DND-41 (cell line): ENCODE results near the gene FAM3B.

Experiments
- ATAC-seq: fragments of 200-7000 bp; cut with Tn5 transposase; 3 replicates; pipeline ENCODE4 v1.9.1; 2021; ENCODE audit warnings: low read depth; ENCODE audit not compliant: insufficient read depth
- DNase-seq: peaks from one replicate; pipeline ENCODE4 v3.0.0-alpha.2; 2020
- H2AFZ ChIP-seq: 2 replicates; pipeline ENCODE4 v1.6.0; 2012; ENCODE audit warnings: low read depth, low read length
- H3K27ac ChIP-seq: 2 replicates; pipeline ENCODE4 v1.5.1; 2012; ENCODE audit warnings: low read length, inconsistent platforms
- H3K27me3 ChIP-seq: fragments of 200-600 bp; sonication (generic); 2 replicates; pipeline ENCODE4 v1.6.0; 2012; ENCODE audit warnings: low read length, mild to moderate bottlenecking, inconsistent platforms; ENCODE audit not compliant: insufficient read depth, poor library complexity
- H3K36me3 ChIP-seq: 2 replicates; pipeline ENCODE4 v1.5.1; 2012; ENCODE audit warnings: low read length, inconsistent platforms; ENCODE audit not compliant: insufficient read depth
- H3K4me1 ChIP-seq: 2 replicates; pipeline ENCODE4 v1.5.1; 2012; ENCODE audit warnings: mild to moderate bottlenecking, low read length; ENCODE audit not compliant: insufficient read depth
- H3K4me2 ChIP-seq: 2 replicates; pipeline ENCODE4 v1.6.0; 2012; ENCODE audit warnings: mild to moderate bottlenecking, moderate library complexity, low read length, inconsistent platforms; ENCODE audit not compliant: insufficient read depth
- H3K4me3 ChIP-seq, 2 experiments: fragments of 200-600 bp in 1 of 2; shearing (Covaris generic) in 1 of 2; 2 replicates each; pipeline ENCODE4 v1.5.1; 2012 to 2016; ENCODE audit warnings: inconsistent platforms in 2 of 2, low read length in 2 of 2, mild to moderate bottlenecking in 2 of 2, low read depth in 1 of 2, moderate library complexity in 1 of 2
- H3K79me2 ChIP-seq: 2 replicates; pipeline ENCODE4 v1.6.0; 2012; ENCODE audit warnings: low read length, inconsistent platforms; ENCODE audit not compliant: insufficient read depth
- H3K9ac ChIP-seq: 2 replicates; pipeline ENCODE4 v1.6.0; 2012; ENCODE audit warnings: low read depth, mild to moderate bottlenecking, inconsistent platforms, low read length, moderate library complexity
- H3K9me3 ChIP-seq: 2 replicates; pipeline ENCODE4 v1.5.1; 2012; ENCODE audit warnings: low read length, moderate library complexity, mild to moderate bottlenecking, inconsistent platforms; ENCODE audit not compliant: insufficient read depth, severe bottlenecking
- H4K20me1 ChIP-seq: 2 replicates; pipeline ENCODE4 v1.6.0; 2012; ENCODE audit warnings: low read length; ENCODE audit not compliant: insufficient read depth
- EZH2 ChIP-seq: IDR thresholded peaks from 3 replicates; pipeline ENCODE4 v1.6.1; 2012; ENCODE audit warnings: borderline replicate concordance, low read depth, mild to moderate bottlenecking, moderate library complexity, low read length, inconsistent platforms; ENCODE audit not compliant: severe bottlenecking
- TF ChIP-seq, protein P1 (sequence below): IDR thresholded peaks from 2 replicates; pipeline ENCODE4 v1.5.1; 2012; ENCODE audit warnings: borderline replicate concordance, low read length, moderate library complexity, mild to moderate bottlenecking; ENCODE audit not compliant: poor library complexity, severe bottlenecking; ENCODE audit errors: extremely low read depth

The FAM3B gene

DNA sequence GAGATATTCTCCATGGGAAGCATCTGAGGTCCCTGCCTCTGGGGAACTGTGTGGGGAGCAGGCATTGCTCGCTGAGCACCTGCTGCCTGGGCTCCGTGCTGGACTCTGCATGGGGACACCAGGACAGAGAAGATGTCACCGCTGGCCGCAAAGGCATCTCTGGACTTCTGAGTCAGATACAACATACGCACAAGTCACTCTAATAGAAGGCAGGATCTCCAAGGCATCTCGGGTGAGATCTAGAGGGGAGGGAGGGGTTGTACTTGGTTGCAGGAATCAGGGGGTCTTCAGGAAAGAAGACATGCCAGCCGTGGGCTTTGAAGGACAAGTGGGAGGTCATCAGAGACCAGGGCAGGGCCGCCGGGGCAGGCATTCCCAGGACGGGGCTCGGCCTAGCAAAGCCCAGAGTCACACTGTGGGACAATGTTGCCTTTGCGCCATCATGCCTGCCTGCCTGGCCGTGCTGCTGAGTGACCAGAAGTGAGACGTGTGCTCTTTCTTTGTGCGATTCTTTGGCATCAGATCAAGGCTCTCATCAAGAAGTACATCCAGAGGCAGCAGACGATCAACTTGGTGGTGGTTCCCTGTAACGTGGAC is 73.5 kb downstream of the FAM3B start:
- Histone ChIP-seq H4K20me1 (no peaks in the 10 kb centered on the region), H3K4me1 (no peaks in the 10 kb centered on the region), H3K27me3 (no peaks in the 10 kb centered on the region), H3K36me3 (peaks cover 57% of the 10 kb centered on the region), H3K27ac (no peak overlapping the region), H2AFZ (no peak overlapping the region), H3K4me2 (no peak overlapping the region), H3K9ac (no peak overlapping the region), H3K4me3 (no peak overlapping the region), H3K79me2 (no peaks in the 10 kb centered on the region), H3K9me3 (no peaks in the 10 kb centered on the region)
- ATAC-seq (no peak), DNase-seq (no peak)
- no peak for TF ChIP-seq EZH2
- TF ChIP-seq, protein P1, sequence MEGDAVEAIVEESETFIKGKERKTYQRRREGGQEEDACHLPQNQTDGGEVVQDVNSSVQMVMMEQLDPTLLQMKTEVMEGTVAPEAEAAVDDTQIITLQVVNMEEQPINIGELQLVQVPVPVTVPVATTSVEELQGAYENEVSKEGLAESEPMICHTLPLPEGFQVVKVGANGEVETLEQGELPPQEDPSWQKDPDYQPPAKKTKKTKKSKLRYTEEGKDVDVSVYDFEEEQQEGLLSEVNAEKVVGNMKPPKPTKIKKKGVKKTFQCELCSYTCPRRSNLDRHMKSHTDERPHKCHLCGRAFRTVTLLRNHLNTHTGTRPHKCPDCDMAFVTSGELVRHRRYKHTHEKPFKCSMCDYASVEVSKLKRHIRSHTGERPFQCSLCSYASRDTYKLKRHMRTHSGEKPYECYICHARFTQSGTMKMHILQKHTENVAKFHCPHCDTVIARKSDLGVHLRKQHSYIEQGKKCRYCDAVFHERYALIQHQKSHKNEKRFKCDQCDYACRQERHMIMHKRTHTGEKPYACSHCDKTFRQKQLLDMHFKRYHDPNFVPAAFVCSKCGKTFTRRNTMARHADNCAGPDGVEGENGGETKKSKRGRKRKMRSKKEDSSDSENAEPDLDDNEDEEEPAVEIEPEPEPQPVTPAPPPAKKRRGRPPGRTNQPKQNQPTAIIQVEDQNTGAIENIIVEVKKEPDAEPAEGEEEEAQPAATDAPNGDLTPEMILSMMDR = no peak

DNA sequence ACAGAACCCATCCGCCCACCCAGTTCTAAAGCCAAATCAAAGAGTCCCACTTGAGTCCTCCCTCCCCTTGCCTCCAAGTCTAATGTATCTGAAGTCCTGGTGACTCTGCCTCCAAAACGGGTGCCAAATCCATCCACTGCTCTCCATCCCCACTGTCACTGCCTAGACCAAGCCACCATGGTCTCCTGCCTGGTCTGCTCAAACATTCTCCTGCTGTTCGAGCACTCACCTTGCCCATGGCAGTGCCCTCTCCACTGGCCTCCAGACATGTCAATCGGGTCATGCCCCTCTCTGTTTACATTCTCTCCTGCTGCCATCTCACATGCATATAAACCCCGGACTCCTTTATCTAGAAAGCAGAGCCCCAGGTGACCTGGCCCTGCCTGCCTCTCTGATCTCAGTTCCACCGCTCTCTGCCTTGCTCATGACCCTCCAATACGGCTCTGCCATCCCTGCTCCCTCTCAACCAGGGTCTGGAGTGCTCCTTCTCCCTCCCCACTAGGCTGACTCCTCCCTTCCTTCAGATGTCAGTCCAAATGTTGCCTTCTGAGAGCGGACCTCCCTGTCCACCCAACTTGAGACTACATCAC is 77.4 kb downstream of the FAM3B start:
- Histone ChIP-seq H3K27ac (no peak overlapping the region), H4K20me1 (no peaks in the 10 kb centered on the region), H3K79me2 (no peaks in the 10 kb centered on the region), H3K9me3 (no peaks in the 10 kb centered on the region), H3K4me1 (no peaks in the 10 kb centered on the region), H2AFZ (no peak overlapping the region), H3K4me3 (no peak overlapping the region), H3K4me2 (no peak overlapping the region), H3K9ac (no peak overlapping the region), H3K36me3 (peaks cover 60% of the 10 kb centered on the region), H3K27me3 (no peaks in the 10 kb centered on the region)
- ATAC-seq = no peak
- no peak for TF ChIP-seq EZH2
- TF ChIP-seq, protein P1 = no peak
- DNase-seq = no peak

GRCh38 chr21:41396558-41397075 is 80.0 kb downstream of the FAM3B start:
- no peak for DNase-seq
- Histone ChIP-seq H3K27me3 (no peaks in the 10 kb centered on the region), H2AFZ (no peak overlapping the region), H3K27ac (no peak overlapping the region), H3K79me2 (no peaks in the 10 kb centered on the region), H3K9me3 (no peaks in the 10 kb centered on the region), H3K9ac (no peak overlapping the region), H3K36me3 (peaks cover 59% of the 10 kb centered on the region), H3K4me1 (no peaks in the 10 kb centered on the region), H3K4me3 (no peak overlapping the region), H3K4me2 (no peak overlapping the region), H4K20me1 (no peaks in the 10 kb centered on the region)
- no peak for TF ChIP-seq EZH2
- TF ChIP-seq, protein P1 = no peak
- no peak for ATAC-seq
